K562 (cell line): ENCODE results near the gene MPIG6B. TPM values are rescaled to one million over a fixed set of nuclear protein-coding genes. Genes with fewer than 3 reads are reported as not detected.
A peak's percentile ranks its signal among the peaks of the same experiment; 100 is the strongest.

Source experiments
- ATF6 ChIP-seq: sonication (generic); formaldehyde crosslinking; IDR thresholded peaks from 2 replicates; pipeline ENCODE4 v1.4.0; 2020; ENCODE audit warnings: mild to moderate bottlenecking, missing genetic modification reagents
- CBFA2T3 ChIP-seq: fragments of 450-650 bp; IDR thresholded peaks from 2 replicates; pipeline ENCODE4 v1.6.1; 2017
- CREB1 ChIP-seq, 2 experiments: sonication (generic) in 1 of 2; formaldehyde crosslinking in 1 of 2; IDR thresholded peaks; 2 replicates each; pipeline versions ENCODE4 v1.6.1 to v1.8.0; 2012 to 2022; ENCODE audit warnings: inconsistent platforms in 1 of 2, mild to moderate bottlenecking in 1 of 2, missing genetic modification reagents in 1 of 2, moderate library complexity in 1 of 2
- EGR1 ChIP-seq: fragments of 450-650 bp; conservative IDR thresholded peaks from 2 replicates; pipeline ENCODE4 v1.6.1; 2017; ENCODE audit warnings: mild to moderate bottlenecking
- FOSL1 ChIP-seq: fragments of 200-800 bp; sonication (Bioruptor generic); conservative IDR thresholded peaks from 2 replicates; pipeline ENCODE4 v1.6.1; 2016; ENCODE audit warnings: missing genetic modification characterization, missing compliant biosample characterization
- GATA2 ChIP-seq: sonication (generic); formaldehyde crosslinking; IDR thresholded peaks from 2 replicates; pipeline ENCODE4 v1.4.0; 2020; ENCODE audit warnings: mild to moderate bottlenecking, missing genetic modification reagents
- HCFC1 ChIP-seq: IDR thresholded peaks from 2 replicates; pipeline ENCODE4 v1.6.1; 2012; ENCODE audit warnings: low read depth, low read length, improper control_type of control experiment
- HDAC3 ChIP-seq: fragments of 450-650 bp; IDR thresholded peaks from 2 replicates; pipeline ENCODE4 v1.6.1; 2018; ENCODE audit warnings: borderline replicate concordance, mild to moderate bottlenecking, moderate library complexity; ENCODE audit not compliant: partially characterized antibody
- HEY1 ChIP-seq: fragments of 250-450 bp; sonication (Bioruptor Pico); IDR thresholded peaks from 2 replicates; pipeline ENCODE4 v1.5.0; 2020; ENCODE audit warnings: mild to moderate bottlenecking, moderate library complexity, borderline replicate concordance
- KLF1 ChIP-seq: fragments of 450-650 bp; IDR thresholded peaks from 2 replicates; pipeline ENCODE4 v1.6.1; 2016; ENCODE audit warnings: missing genetic modification characterization, missing compliant biosample characterization
- MYBL2 ChIP-seq, 2 experiments: fragments of 450-650 bp in 1 of 2; sonication (generic) in 1 of 2; formaldehyde crosslinking in 1 of 2; IDR thresholded peaks; 2 replicates each; pipeline versions ENCODE4 v1.6.1 to v1.8.1; 2017 to 2022; ENCODE audit warnings: borderline replicate concordance in 1 of 2, inconsistent platforms in 1 of 2, low read depth in 1 of 2, mild to moderate bottlenecking in 1 of 2, missing genetic modification reagents in 1 of 2, moderate library complexity in 1 of 2
- PCBP2 ChIP-seq: fragments of 200-400 bp; formaldehyde crosslinking; IDR thresholded peaks from 2 replicates; pipeline ENCODE4 v1.6.1; 2018; ENCODE audit warnings: low read length, low read depth, mild to moderate bottlenecking, moderate library complexity; ENCODE audit not compliant: poor library complexity, severe bottlenecking
- PHTF2 ChIP-seq: fragments of 250-450 bp; sonication (Bioruptor Pico); IDR thresholded peaks from 2 replicates; pipeline ENCODE4 v1.5.0; 2021; ENCODE audit warnings: mild to moderate bottlenecking
- POLR2G ChIP-seq: fragments of 200-400 bp; formaldehyde crosslinking; IDR thresholded peaks from 2 replicates; pipeline ENCODE4 v1.6.1; 2017; ENCODE audit warnings: low read depth, mild to moderate bottlenecking, antibody characterized with exemption, low read length, moderate library complexity
- PRDM10 ChIP-seq: fragments of 450-650 bp; IDR thresholded peaks from 2 replicates; pipeline ENCODE4 v1.6.1; 2018; ENCODE audit not compliant: partially characterized antibody
- SRSF9 ChIP-seq: fragments of 200-400 bp; formaldehyde crosslinking; IDR thresholded peaks from 2 replicates; pipeline ENCODE4 v1.6.1; 2017; ENCODE audit warnings: low read depth, low read length, borderline replicate concordance
- TAF9B ChIP-seq: fragments of 450-650 bp; IDR thresholded peaks from 2 replicates; pipeline ENCODE4 v1.6.1; 2018; ENCODE audit warnings: mild to moderate bottlenecking; ENCODE audit not compliant: partially characterized antibody
- TAL1 ChIP-seq: fragments of 450-650 bp; IDR thresholded peaks from 2 replicates; pipeline ENCODE4 v1.6.1; 2016; ENCODE audit warnings: mild to moderate bottlenecking
- XRCC3 ChIP-seq: fragments of 450-650 bp; IDR thresholded peaks from 2 replicates; pipeline ENCODE4 v1.6.1; 2017; ENCODE audit warnings: mild to moderate bottlenecking, moderate library complexity
- ZNF146 ChIP-seq: IDR thresholded peaks from one replicate; pipeline ENCODE4 v1.6.1; 2018; ENCODE audit warnings: missing compliant biosample characterization; ENCODE audit not compliant: unreplicated experiment
- ZNF324 ChIP-seq: fragments of 250-450 bp; sonication (Bioruptor Pico); IDR thresholded peaks from 2 replicates; pipeline ENCODE4 v1.4.0; 2020; ENCODE audit warnings: mild to moderate bottlenecking
- ZNF76 ChIP-seq: fragments of 250-450 bp; sonication (Bioruptor Pico); IDR thresholded peaks from 2 replicates; pipeline ENCODE4 v1.4.0; 2020; ENCODE audit warnings: mild to moderate bottlenecking, moderate library complexity, borderline replicate concordance
- polyA plus RNA-seq, 8 experiments: library from polyadenylated mRNA; depleted of rRNA in 4 of 8; stranded (reverse) in 5 of 8; unstranded in 3 of 8; fragments of >200 nt; fragmentation: Nextera tagmentation in 2 of 8; fragmentation: Illumina TruSeq in 1 of 8; extraction: Ambion mirVana in 2 of 8; extraction: Trizol in 1 of 8; gene quantifications; 2 replicates each; pipeline versions ENCODE4 v1.2.1 to v1.2.3, GENCODE V29; 2011 to 2014; ENCODE audit warnings: inconsistent platforms in 1 of 8, missing spikeins in 1 of 8
- total RNA-seq, 7 experiments: library from RNA; depleted of rRNA in 6 of 7; stranded (reverse); fragments of >200 nt in 6 of 7; fragmentation: Illumina TruSeq in 2 of 7; extraction: Trizol in 2 of 7; gene quantifications; 2 replicates each; pipeline versions ENCODE4 v1.2.1 to v1.2.3, GENCODE V29; 2011 to 2021; ENCODE audit warnings: low replicate concordance in 1 of 7

The MPIG6B gene
- total and polyA plus RNA-seq, 9 of the 15 experiments (the other 6 are each of a cell fraction or from before 2014, with no cell fraction given), result 0.11 to 1.2 (median 0.28) TPM; not detected in 1

- no peak for TF ChIP-seq ZNF76
- peak; percentile 35; the same call in 1 of the 2 replicates for TF ChIP-seq HCFC1
- TF ChIP-seq ZNF324 (CRISPR knock-in tag), result no peak
- no peak for TF ChIP-seq ZNF146 (CRISPR knock-in tag)
- no peak for TF ChIP-seq CBFA2T3
- no peak for TF ChIP-seq POLR2G
- TF ChIP-seq MYBL2 (IDR thresholded peaks at IDR 0.05; ENCODE audit: low read depth), result no peak
- no peak for TF ChIP-seq MYBL2 (CRISPR knock-in tag; IDR thresholded peaks at IDR 0.05; ENCODE audit: borderline replicate concordance)
- no peak for TF ChIP-seq PHTF2 (CRISPR knock-in tag)
- no peak for TF ChIP-seq SRSF9
- 0 out of 2 replicates have a peak, but pooled peaks have one; percentile 48 for TF ChIP-seq KLF1 (tag)
- no peak for TF ChIP-seq CREB1 (IDR thresholded peaks at IDR 0.05)
- no peak for TF ChIP-seq CREB1 (CRISPR knock-in tag; IDR thresholded peaks at IDR 0.05)
- no peak for TF ChIP-seq EGR1
- TF ChIP-seq ATF6 (CRISPR knock-in tag), result no peak
- TF ChIP-seq TAL1, result no peak
- no peak for TF ChIP-seq XRCC3
- TF ChIP-seq PRDM10, result peak; percentile 13
- TF ChIP-seq GATA2, result no peak
- TF ChIP-seq HEY1 (CRISPR knock-in tag), result no peak
- no peak for TF ChIP-seq TAF9B
- TF ChIP-seq FOSL1 (tag), result no peak
- no peak for TF ChIP-seq PCBP2
- no peak for TF ChIP-seq HDAC3
These were observed 42.7 kb upstream of the MPIG6B start, which contains the start of gene LY6G5C (continued) for GRCh38 chr6:31680226-31681134.
